GM10847 (cell line): ENCODE data around the gene CLDN17.

Experiments
- POLR2A ChIP-seq: IDR thresholded peaks from 2 replicates; pipeline ENCODE4 v1.6.1; 2011; ENCODE audit not compliant: insufficient read length; ENCODE audit errors: extremely low read depth

CLDN17 gene, protein sequence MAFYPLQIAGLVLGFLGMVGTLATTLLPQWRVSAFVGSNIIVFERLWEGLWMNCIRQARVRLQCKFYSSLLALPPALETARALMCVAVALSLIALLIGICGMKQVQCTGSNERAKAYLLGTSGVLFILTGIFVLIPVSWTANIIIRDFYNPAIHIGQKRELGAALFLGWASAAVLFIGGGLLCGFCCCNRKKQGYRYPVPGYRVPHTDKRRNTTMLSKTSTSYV

DNA sequence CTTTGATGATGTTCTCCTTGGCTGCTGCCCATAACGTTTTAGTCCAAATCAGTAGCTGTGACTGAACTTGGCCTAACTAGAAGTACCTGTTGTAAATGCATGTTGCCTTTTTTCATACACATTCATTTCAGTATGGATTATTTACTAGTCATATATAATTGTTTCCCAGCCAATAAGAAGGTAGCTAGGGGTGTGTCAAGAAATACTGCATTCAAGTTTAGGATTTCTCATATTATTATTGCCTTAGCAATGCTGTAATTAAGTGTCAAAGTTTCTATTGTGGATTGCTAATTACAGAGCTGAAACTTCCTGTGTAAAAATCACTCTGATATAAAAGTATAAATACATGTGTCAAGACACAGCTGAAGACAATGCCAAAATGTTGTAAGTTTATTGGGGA is at the start of gene CLDN17:
TSS of gene CLDN17 (minus strand) at position 101 of the 400 bp plus-strand sequence. CDS start 188 bp downstream, outside the sequence.
- TF ChIP-seq POLR2A = no peak

DNA sequence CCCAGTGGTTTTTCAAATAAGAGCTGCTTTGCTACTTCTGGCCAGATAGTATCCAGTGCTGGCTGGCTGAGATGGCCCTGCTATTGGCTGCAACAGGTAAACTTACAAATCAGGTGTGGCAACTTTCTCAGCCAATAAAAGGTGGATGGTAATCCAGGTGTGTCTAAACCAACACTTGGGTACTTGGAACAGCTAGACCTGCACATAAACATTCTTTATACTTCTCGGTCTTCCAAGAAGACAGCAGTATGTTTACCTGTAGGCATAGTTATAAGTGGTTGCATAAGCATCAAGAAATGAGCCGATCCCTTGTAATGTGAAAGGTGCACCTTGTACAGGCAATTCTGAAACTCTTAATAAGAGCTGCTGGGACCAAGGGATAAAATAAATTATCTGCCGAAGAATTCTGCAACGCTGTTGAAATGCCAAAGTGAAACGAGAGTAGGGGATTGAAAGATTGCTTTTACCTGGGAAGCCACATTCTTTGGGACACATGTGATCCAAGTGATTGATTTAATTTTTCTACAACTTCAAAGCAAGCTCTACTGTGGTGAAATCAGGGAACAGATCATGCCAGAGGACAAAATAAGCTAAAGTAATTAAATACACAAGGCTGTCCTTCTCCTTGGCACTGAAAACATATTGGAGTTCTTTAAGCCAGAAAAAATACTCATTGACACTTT is 49.6 kb upstream of the CLDN17 start, which contains the start of gene CLDN8:
TSS of gene CLDN8 (minus strand) at position 57 of the 683 bp plus-strand sequence. CDS start 172 bp downstream, outside the sequence.
- no peak for TF ChIP-seq POLR2A

DNA sequence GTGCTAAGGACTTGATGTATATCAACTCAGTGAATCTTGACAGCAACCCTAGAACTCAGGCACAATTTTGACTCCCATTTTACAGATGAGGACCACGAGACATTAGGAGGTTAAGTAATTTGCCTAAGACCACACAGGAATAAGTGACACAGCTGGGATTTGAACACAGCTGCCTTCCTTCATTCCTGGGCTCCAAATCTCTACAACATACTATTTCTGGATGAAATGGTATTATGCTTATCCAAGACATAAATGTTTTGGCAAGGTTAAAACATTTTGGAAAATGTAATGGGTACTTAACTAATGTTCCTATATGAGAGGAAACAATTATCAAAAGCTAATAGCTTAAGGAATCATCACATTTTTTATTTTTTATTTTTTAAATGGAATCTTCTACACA is 44.5 kb upstream of the CLDN17 start:
- TF ChIP-seq POLR2A = no peak

DNA sequence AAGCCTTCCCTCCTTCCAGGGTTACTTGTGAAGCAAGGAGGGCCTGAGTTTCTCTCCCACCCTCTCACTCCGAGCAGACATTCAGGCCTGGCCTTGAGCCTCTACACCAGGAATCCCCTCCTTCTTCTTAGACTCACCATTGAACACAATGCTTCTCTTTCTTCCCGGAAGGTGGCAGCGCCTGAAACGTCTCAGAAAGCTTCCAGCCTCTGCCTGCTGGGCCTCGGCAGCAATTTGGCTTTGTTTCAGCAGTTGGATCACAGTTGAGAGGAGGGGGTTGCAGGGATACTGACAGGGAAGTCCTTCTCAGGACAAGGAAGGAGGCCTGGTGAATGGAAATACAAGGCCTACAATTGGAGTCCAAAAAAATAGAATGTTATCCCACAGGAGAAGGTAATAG is 43.0 kb upstream of the CLDN17 start:
- TF ChIP-seq POLR2A = no peak

DNA sequence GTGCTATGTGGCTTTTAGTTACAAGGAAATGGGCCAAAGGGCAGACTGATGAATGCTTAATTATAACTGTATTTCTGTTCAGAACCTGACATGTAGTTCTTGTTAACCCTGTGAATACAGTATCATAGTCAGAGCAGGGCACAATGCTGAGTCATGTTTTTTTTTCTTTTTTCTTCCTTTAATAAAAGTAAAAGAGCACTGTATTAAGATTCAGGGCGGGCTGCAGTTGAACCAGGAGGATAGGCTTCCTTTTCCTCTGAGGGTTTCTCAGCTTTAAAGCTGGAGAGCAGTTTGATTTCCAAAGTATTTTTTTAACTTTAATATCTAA is 40.6 kb upstream of the CLDN17 start:
- TF ChIP-seq POLR2A = no peak

DNA sequence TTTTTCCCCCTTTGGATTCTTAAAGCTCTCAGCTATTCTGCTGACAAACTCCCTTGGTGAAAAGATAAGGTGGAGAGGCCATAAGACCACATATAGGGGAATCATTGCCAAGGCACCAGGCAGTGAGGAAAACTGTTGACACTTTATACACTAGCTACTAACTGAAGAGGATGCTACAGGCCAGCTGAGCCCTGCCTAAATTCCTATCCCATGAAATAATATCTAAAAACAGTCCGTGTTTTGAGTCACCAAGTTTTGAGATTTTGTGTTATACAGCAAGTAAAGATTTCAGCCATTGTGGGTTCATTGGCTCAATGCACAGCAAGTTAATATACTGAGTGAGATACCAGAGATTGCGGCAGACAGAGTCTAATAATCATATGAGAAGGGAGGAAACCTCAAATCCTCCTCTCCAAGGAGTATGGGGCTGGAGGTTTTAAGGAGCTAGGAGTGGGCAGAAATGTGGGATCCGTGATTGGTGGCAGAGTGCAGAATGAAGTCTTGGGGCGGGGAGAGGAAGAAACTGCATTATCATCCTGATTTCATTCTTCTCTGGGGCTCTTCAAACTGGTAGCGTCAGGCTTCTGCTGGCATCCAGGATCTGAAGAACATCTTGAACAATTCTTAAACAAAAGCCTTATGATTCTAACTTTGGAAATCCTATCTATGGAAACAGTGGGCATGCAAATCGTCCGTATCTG is 40.1 kb upstream of the CLDN17 start:
- TF ChIP-seq POLR2A = no peak

DNA sequence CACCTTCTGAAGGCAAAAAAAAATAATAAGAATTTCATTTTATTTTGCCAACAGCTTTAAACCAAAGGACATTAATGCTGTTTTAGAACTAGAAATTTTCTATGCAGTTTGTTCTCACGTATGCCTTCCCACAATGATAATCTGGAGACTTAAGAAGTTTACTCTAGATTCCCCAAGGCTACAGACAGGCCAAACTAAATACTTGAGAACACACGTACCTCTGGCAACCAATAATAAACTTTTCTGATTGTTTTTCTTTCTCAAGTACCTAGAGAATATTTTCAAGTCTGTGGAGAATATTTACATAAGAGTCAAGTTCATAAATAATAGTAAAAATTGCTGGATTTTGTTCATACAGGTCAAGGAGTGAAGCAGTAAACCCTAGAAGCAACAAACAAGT is 33.4 kb upstream of the CLDN17 start:
- TF ChIP-seq POLR2A = no peak

DNA sequence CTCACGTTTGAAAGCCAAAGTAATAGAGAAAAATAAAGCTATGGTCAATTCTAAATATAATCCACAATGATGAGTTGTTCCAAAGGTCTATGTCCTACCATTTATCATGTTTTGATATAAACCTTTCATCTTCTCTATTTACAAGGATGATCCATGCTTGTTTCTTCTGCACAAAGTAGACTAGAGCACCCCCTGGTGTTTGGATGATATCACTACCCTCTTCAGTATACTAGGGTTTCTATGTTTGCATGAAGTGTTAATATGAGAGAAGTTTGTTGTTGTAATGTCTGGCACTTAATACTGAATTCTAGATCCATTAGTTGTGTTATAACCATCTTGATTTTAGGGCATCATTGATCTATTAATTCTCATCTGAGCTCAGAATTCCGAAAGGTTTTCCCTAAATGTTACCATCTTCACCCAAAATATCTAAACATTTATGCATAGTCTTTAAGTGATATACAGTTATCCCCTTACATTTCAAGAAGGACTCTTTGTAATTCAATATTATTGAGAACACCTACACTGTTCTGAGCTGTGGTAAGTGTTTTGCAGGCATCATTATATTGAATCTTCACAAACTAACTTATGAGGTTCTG is 28.2 kb upstream of the CLDN17 start:
- no peak for TF ChIP-seq POLR2A

DNA sequence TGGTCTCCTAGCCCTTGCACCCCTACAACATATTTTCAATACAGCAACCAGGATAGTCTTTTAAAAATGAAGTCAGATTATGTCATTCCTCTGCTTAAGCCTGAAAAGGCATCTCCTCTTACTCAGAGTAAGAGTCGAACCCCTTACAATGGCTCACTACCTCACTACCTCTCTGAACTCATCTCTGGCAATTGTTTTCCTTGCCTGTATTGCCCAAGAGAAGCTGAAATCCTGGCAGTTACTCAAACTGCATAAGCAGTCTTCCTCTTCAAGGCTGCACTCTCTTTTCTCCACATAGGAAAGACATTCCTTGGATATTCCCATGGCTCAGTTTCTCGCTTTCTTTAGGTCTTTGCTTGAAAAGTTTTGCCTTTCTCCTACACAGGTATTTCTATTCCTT is 26.6 kb upstream of the CLDN17 start:
- TF ChIP-seq POLR2A = no peak

DNA sequence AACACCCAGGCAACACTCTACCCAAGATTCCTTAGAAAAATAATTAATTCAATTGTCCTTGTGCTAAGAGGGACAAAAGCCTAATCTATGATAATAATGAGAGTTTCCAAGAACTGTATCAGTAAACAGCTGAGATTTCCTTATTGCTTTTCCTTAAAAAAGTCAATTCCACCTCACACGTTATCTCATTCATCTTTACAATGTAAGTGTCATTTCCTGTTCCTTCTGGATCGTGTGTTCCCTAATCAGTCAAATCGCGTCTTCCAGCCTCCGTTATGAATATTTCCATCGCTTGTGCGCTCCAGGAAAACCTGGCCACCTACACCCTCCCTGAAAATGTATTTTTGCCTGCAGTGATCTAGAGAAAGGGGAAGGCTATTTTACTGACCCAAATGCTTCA is 23.9 kb upstream of the CLDN17 start:
- no peak for TF ChIP-seq POLR2A

DNA sequence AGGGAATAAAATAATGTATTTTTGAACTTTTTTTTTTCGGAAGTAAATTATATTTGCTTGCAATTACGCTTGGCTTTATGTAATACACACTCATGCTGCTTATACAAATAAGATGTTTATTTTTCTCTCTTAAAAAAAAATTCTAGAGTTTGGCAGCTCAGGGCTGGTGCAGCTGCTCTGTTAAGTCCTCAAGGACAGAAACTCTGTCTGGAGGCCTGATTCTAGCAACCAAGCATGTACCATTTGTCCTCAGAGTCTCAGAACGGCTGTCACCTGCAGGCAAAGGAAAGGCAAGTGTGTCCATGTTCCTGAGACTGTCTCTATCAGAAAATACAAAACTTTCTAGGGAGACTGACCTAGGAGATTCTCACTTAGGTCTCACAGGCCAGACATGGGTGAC is 23.2 kb upstream of the CLDN17 start:
- no peak for TF ChIP-seq POLR2A

DNA sequence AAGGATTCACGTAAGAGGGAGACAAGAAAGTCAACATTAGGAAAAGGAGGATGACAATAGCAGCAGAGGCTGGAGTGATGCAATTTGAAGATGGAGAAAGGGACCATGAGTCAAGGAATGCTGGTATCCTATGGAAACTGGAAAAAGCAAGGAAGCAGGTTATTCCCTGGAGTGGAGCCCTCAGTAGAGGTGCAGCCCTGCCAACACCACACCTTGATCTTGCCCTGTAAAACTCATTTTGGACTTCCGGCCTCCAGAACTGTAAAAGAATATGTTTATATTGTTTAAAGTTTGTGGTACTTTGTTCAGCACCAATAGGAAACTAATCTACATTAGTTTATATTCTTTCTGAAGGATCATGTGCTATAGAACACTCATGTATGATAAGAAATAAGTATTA is 19.6 kb upstream of the CLDN17 start:
- no peak for TF ChIP-seq POLR2A

DNA sequence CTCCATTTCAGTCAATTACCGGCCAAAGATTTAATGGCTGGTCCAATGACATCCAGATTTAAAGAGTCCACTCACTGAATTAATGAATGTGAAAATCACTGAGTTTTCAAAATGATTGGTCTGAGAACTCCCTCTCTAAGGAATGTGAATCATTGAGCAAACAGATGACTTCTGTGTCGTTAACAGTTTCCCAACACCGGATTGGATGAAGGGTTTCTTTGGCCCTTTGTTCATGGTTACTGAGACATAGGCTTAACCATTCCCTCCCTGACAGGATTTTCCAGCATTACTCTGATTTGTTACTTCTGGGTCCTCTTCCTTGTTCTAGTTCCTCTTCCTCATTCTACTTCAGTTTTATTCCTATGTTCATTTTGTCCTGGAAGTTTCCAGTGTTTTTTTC is 1.5 kb upstream of the CLDN17 start:
- no peak for TF ChIP-seq POLR2A

DNA sequence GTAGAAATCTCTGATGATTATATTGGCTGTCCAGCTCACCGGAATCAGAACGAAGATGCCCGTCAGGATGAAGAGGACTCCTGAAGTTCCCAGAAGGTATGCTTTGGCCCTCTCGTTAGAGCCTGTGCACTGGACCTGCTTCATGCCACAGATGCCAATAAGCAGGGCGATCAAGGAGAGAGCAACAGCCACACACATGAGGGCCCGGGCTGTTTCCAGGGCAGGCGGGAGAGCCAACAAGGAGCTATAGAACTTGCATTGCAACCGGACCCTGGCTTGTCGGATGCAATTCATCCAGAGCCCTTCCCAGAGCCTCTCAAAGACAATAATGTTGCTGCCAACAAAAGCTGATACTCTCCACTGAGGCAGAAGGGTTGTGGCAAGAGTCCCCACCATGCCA is 434 bp downstream of the CLDN17 start:
- TF ChIP-seq POLR2A = no peak

DNA sequence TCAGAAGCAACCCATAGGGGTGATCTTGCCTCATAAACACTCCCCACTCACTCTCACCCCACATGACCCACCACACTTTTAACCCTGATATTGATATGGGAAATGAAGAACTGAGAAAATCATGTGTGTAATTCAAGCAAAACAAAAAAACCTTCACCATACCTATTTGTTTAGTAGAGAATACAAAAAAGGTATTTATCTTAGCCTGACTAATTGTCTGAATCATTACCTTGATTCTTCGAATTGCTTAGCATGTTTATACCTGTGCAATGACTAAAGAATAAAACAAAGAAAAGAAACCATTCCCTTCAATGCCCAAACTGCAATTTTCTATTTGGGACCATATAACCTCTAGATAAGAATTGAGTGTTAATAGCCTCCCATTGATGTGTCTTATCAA is 1.8 kb downstream of the CLDN17 start:
- no peak for TF ChIP-seq POLR2A
